Measurements from ENCODE around the gene ZFP1.

DNA sequence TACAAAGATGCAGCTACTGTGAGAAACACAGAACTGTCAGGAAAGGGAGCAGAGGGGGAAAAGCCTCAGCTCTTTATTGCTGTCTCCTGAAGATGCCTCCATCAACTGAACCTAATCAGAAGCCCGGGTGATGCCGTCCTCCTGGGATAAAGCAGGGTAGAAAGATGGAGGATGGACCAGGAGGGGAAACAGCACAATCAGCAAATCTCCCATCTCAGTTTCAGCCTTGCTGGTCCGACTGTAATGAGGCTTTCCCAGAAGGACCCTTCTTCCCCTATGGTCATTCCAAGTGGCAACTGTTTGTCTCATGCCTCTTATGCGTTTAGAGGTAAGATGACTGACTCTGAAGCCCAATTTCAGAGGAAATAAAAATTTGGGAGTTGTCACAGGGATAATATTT lies 24.3 kb downstream of the ZFP1 start:
- TF ChIP-seq, protein P1, sequence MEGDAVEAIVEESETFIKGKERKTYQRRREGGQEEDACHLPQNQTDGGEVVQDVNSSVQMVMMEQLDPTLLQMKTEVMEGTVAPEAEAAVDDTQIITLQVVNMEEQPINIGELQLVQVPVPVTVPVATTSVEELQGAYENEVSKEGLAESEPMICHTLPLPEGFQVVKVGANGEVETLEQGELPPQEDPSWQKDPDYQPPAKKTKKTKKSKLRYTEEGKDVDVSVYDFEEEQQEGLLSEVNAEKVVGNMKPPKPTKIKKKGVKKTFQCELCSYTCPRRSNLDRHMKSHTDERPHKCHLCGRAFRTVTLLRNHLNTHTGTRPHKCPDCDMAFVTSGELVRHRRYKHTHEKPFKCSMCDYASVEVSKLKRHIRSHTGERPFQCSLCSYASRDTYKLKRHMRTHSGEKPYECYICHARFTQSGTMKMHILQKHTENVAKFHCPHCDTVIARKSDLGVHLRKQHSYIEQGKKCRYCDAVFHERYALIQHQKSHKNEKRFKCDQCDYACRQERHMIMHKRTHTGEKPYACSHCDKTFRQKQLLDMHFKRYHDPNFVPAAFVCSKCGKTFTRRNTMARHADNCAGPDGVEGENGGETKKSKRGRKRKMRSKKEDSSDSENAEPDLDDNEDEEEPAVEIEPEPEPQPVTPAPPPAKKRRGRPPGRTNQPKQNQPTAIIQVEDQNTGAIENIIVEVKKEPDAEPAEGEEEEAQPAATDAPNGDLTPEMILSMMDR (IDR thresholded peaks at IDR 0.05) = no peak
- no peak for TF ChIP-seq POLR2A (IDR thresholded peaks at IDR 0.05)
